Liver (tissue), 9 donors: Measurements from ENCODE around the gene SLC6A7. TPM values are rescaled to one million over a fixed set of nuclear protein-coding genes. Genes with fewer than 3 reads are reported as not detected.

Experiments
- DNase-seq: peaks from one replicate; pipeline ENCODE4 v3.0.0-alpha.2; 2017; ENCODE audit warnings: low spot score
- H3K27ac ChIP-seq, 2 donors: one replicate each; pipeline ENCODE4 v1.7.0; 2013; ENCODE audit warnings: inconsistent platforms in 2 of 2, low read length in 2 of 2, control low read depth in 1 of 2, low read depth in 1 of 2, mild to moderate bottlenecking in 1 of 2
- H3K27me3 ChIP-seq, 4 donors: one replicate each; pipeline versions ENCODE4 v1.6.1 to v1.7.0; 2013; ENCODE audit warnings: low read length in 3 of 4, inconsistent platforms in 1 of 4, mild to moderate bottlenecking in 1 of 4, moderate library complexity in 1 of 4; ENCODE audit not compliant: control insufficient read depth in 4 of 4, insufficient read depth in 4 of 4
- H3K36me3 ChIP-seq, 4 donors: one replicate each; pipeline versions ENCODE4 v1.6.1 to v1.7.0; 2013; ENCODE audit warnings: low read length in 3 of 4, mild to moderate bottlenecking in 3 of 4, low read depth in 1 of 4, moderate library complexity in 1 of 4; ENCODE audit not compliant: control insufficient read depth in 4 of 4, insufficient read depth in 3 of 4
- H3K4me1 ChIP-seq, 4 donors: one replicate each; pipeline versions ENCODE4 v1.6.1 to v1.7.0; 2013; ENCODE audit warnings: low read length in 3 of 4, mild to moderate bottlenecking in 3 of 4, moderate library complexity in 1 of 4; ENCODE audit not compliant: control insufficient read depth in 4 of 4, insufficient read depth in 4 of 4
- H3K4me3 ChIP-seq, 3 donors: one replicate each; pipeline versions ENCODE4 v1.6.1 to v1.7.0; 2013; ENCODE audit warnings: low read length in 3 of 3, control low read depth in 1 of 3, low read depth in 1 of 3, mild to moderate bottlenecking in 1 of 3
- H3K9ac ChIP-seq, 2 donors: one replicate each; pipeline ENCODE4 v1.7.0; 2013; ENCODE audit warnings: low read length in 2 of 2, mild to moderate bottlenecking in 2 of 2, moderate library complexity in 2 of 2, control low read depth in 1 of 2, low read depth in 1 of 2
- H3K9me3 ChIP-seq, 4 donors: one replicate each; pipeline versions ENCODE4 v1.6.1 to v1.7.0; 2013; ENCODE audit warnings: low read length in 3 of 4; ENCODE audit not compliant: control insufficient read depth in 4 of 4
- ATF3 ChIP-seq: IDR thresholded peaks from 2 replicates; pipeline ENCODE4 v1.6.1; 2016; ENCODE audit warnings: antibody characterized with exemption
- EGR1 ChIP-seq, 2 donors: IDR thresholded peaks; 2 replicates each; pipeline ENCODE4 v1.6.1; 2016 to 2018; ENCODE audit warnings: antibody characterized with exemption in 2 of 2, low read depth in 2 of 2
- FOXA1 ChIP-seq: IDR thresholded peaks from 2 replicates; pipeline ENCODE4 v1.6.1; 2016; ENCODE audit warnings: antibody characterized with exemption
- FOXA2 ChIP-seq: IDR thresholded peaks from 2 replicates; pipeline ENCODE4 v1.6.1; 2016; ENCODE audit warnings: antibody characterized with exemption
- GABPA ChIP-seq, 2 donors: IDR thresholded peaks in 1 of 2; conservative IDR thresholded peaks in 1 of 2; 2 replicates each; pipeline ENCODE4 v1.6.1; 2016; ENCODE audit warnings: antibody characterized with exemption in 2 of 2, mild to moderate bottlenecking in 1 of 2, moderate library complexity in 1 of 2
- HNF4A ChIP-seq, 2 donors: conservative IDR thresholded peaks; 2 replicates each; pipeline ENCODE4 v1.6.1; 2016; ENCODE audit warnings: antibody characterized with exemption in 2 of 2, mild to moderate bottlenecking in 2 of 2
- HNF4G ChIP-seq: IDR thresholded peaks from 2 replicates; pipeline ENCODE4 v1.6.1; 2016; ENCODE audit warnings: antibody characterized with exemption
- MAX ChIP-seq: IDR thresholded peaks from 2 replicates; pipeline ENCODE4 v1.6.1; 2016; ENCODE audit warnings: antibody characterized with exemption
- NR2F2 ChIP-seq: IDR thresholded peaks from 2 replicates; pipeline ENCODE4 v1.6.1; 2016; ENCODE audit warnings: antibody characterized with exemption
- RAD21 ChIP-seq, 2 donors: IDR thresholded peaks; 2 replicates each; pipeline ENCODE4 v1.6.1; 2016; ENCODE audit warnings: antibody characterized with exemption in 2 of 2, mild to moderate bottlenecking in 2 of 2
- REST ChIP-seq: IDR thresholded peaks from 2 replicates; pipeline ENCODE4 v1.6.1; 2016; ENCODE audit warnings: antibody characterized with exemption, mild to moderate bottlenecking
- TAF1 ChIP-seq: conservative IDR thresholded peaks from 2 replicates; pipeline ENCODE4 v1.6.1; 2016; ENCODE audit warnings: antibody characterized with exemption, mild to moderate bottlenecking
- YY1 ChIP-seq: IDR thresholded peaks from 2 replicates; pipeline ENCODE4 v1.6.1; 2016; ENCODE audit warnings: antibody characterized with exemption, mild to moderate bottlenecking
- WGBS: extraction: QIAGEN DNeasy Blood & Tissue Kit; methylation state at CpG from one replicate; pipeline ENCODE4 v1.1.7; 2013; 5-methylcytosine and 5-hydroxymethylcytosine counted together
- polyA plus RNA-seq, 2 donors: library from polyadenylated mRNA; stranded (reverse) in 1 of 2; unstranded in 1 of 2; fragments of 200-250 nt in 1 of 2; fragments of >200 nt in 1 of 2; fragmentation: Nextera tagmentation in 1 of 2; extraction: Ambion mirVana in 1 of 2; gene quantifications; one replicate each; pipeline versions ENCODE4 v1.2.1 to v1.2.3, GENCODE V29; 2013 to 2015
- total RNA-seq, 2 donors: library from RNA; depleted of rRNA; stranded (reverse); fragments of >200 nt; gene quantifications; one replicate each; pipeline ENCODE4 v1.2.3, GENCODE V29; 2014
- TF ChIP-seq, protein P1 (sequence below): IDR thresholded peaks from 2 replicates; pipeline ENCODE4 v1.6.1; 2016; ENCODE audit warnings: antibody characterized with exemption
- donor health status: healthy.
- donor health status: healthy.
- donor health status: healthy.
- donor health status: healthy.
- donor health status: healthy.

The SLC6A7 gene
- total and polyA plus RNA-seq, 4 donors = not detected

DNA sequence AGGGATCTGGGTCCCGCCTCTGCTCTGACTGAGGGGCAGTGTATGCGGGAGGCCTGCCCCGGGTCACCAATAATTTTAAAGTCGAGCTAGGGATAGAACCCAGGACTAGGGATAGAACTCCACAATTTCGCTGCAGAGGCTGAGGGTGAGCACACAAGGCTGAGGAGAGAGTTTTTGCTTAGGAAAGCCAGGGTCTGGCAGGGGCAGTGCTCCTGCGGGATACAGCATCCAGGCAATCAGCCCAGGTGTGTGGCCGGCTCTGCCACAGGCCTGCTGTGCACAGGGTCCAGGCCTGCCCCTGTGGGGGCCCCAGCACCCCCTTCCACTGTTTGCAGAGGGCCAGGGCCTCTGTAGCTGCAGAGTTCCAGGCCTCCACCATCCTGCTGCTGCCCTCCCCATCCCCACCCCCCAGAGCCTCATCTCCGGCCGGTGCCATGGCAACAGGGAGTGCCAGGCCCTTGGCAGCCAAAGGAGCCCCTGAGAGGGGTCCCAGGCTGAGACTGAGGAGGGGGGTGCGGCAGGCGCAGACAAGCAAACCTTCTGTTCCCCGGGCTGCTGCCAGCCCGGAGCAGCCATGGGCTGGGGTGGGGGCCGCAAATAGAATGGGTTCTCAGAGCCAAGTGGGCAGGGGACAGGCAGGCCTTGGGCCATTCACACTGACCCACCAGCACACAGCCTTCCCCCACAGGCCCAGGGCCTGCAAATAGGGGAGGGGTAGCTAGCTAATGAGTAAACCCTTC is 42.8 kb upstream of the SLC6A7 start:
- no peak overlapping the region for H3K4me3 ChIP-seq
- H3K36me3 ChIP-seq = no peaks in the 10 kb centered on the region
- H3K27me3 ChIP-seq = no peaks in the 10 kb centered on the region
- TF ChIP-seq YY1 = no peak
- TF ChIP-seq, protein P1, sequence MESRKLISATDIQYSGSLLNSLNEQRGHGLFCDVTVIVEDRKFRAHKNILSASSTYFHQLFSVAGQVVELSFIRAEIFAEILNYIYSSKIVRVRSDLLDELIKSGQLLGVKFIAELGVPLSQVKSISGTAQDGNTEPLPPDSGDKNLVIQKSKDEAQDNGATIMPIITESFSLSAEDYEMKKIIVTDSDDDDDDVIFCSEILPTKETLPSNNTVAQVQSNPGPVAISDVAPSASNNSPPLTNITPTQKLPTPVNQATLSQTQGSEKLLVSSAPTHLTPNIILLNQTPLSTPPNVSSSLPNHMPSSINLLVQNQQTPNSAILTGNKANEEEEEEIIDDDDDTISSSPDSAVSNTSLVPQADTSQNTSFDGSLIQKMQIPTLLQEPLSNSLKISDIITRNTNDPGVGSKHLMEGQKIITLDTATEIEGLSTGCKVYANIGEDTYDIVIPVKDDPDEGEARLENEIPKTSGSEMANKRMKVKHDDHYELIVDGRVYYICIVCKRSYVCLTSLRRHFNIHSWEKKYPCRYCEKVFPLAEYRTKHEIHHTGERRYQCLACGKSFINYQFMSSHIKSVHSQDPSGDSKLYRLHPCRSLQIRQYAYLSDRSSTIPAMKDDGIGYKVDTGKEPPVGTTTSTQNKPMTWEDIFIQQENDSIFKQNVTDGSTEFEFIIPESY = no peak
- TF ChIP-seq TAF1 = no peak
- no peak for TF ChIP-seq EGR1 (IDR thresholded peaks at IDR 0.05; ENCODE audit: low read depth in 2 of 2)
- no peak for TF ChIP-seq ATF3
- no peak for TF ChIP-seq NR2F2
- no peak for TF ChIP-seq FOXA1
- no peak for TF ChIP-seq MAX
- H3K9ac ChIP-seq = no peak overlapping the region
- DNase-seq = no peak
- WGBS = 91% methylated on average over 14 of the region's 14 CpGs
- peak overlapping the region in 1 of 2 donors; percentile 23 for H3K27ac ChIP-seq
- H3K9me3 ChIP-seq = no peaks in the 10 kb centered on the region
- H3K4me1 ChIP-seq = peaks cover 1 to 14% (median 7%) of the 10 kb centered on the region in 4 donors

DNA sequence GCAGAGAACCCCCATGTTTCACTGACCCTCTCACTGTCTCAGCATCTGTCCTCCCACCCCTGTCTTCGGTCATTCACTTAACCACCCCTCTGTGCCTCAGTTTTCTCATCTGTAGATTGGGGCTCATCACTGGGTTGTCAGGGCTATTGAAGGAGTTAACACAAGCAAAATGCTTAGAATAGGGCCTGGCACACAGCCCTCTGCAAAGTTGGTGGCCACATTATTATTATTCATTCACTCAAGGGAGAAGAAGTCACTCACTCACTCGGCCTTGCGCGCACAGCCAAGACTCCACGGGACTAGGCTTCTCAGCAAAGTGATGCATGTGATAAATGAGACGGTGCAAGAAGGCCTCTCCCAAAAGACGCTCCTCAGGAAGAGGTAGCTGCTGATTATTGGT is 42.2 kb upstream of the SLC6A7 start:
- peaks cover 0 to 12% (median 4%) of the 10 kb centered on the region in 4 donors for H3K4me1 ChIP-seq
- DNase-seq = no peak
- 81% methylated on average over 7 of the region's 7 CpGs for WGBS

GRCh38 chr5:150148117-150148927 is 41.5 kb upstream of the SLC6A7 start:
- Histone ChIP-seq H3K4me1 (peaks cover 0 to 12% (median 1%) of the 10 kb centered on the region in 4 donors), H3K27ac (peak overlapping the region in 1 of 2 donors; percentile 46), H3K4me3 (no peak overlapping the region), H3K9ac (no peak overlapping the region), H3K36me3 (no peaks in the 10 kb centered on the region), H3K27me3 (no peaks in the 10 kb centered on the region), H3K9me3 (no peaks in the 10 kb centered on the region)
- 87% methylated on average over 11 of the region's 11 CpGs for WGBS
- no peak for DNase-seq
- TF ChIP-seq RAD21 (IDR thresholded peaks at IDR 0.05) = no peak
- TF ChIP-seq GABPA (IDR thresholded peaks at IDR 0.05 in 1 of 2, conservative IDR thresholded peaks at IDR 0.05 in 1 of 2) = no peak
- no peak for TF ChIP-seq EGR1 (IDR thresholded peaks at IDR 0.05; ENCODE audit: low read depth in 2 of 2)
- TF ChIP-seq YY1 = no peak
- no peak for TF ChIP-seq REST
- TF ChIP-seq FOXA1 = no peak
- no peak for TF ChIP-seq MAX
- TF ChIP-seq ATF3 = no peak
- TF ChIP-seq HNF4G = no peak
- TF ChIP-seq HNF4A (conservative IDR thresholded peaks at IDR 0.05) = no peak

More for the DNA sequence above, 42.2 kb upstream of the SLC6A7 start:
- H3K27ac ChIP-seq = peak overlapping the region; percentile 23 to 46
- no peaks in the 10 kb centered on the region for H3K36me3 ChIP-seq
- H3K9ac ChIP-seq = no peak overlapping the region
- no peak for TF ChIP-seq FOXA2
- no peaks in the 10 kb centered on the region for H3K27me3 ChIP-seq
- H3K9me3 ChIP-seq = no peaks in the 10 kb centered on the region
- H3K4me3 ChIP-seq = no peak overlapping the region
